Psoas muscle (tissue), 8 donors: Measurements from ENCODE around the gene SIM2. TPM values are rescaled to one million over a fixed set of nuclear protein-coding genes. Genes with fewer than 3 reads are reported as not detected.
"Not testable (repeated sequence)": the region's sequence is repeated elsewhere in the genome, so short reads cannot be mapped to it uniquely, and the experiment has no call there.

Source experiments
- ATAC-seq, 4 donors: fragments of 200-7000 bp; cut with Tn5 transposase; one replicate each; pipeline ENCODE4 v1.9.1; 2020; ENCODE audit warnings: moderate library complexity in 3 of 4, mild to moderate bottlenecking in 2 of 4
- DNase-seq, 2 donors: peaks; one replicate each; pipeline ENCODE4 v3.0.0-alpha.2; 2020
- H3K27ac ChIP-seq: fragments of 200-600 bp; one replicate; pipeline ENCODE4 v1.8.0; 2022
- H3K27me3 ChIP-seq, 3 donors: fragments of 200-600 bp in 1 of 3; one replicate each; pipeline versions ENCODE4 v1.6.1 to v1.8.0; 2013 to 2022; ENCODE audit warnings: low read length in 2 of 3, mild to moderate bottlenecking in 2 of 3, moderate library complexity in 1 of 3; ENCODE audit not compliant: insufficient read depth in 3 of 3
- H3K36me3 ChIP-seq, 2 donors: fragments of 200-600 bp in 1 of 2; one replicate each; pipeline versions ENCODE4 v1.6.1 to v1.8.0; 2013 to 2022; ENCODE audit warnings: low read depth in 1 of 2, mild to moderate bottlenecking in 1 of 2, moderate library complexity in 1 of 2; ENCODE audit not compliant: insufficient read depth in 1 of 2
- H3K4me1 ChIP-seq: fragments of 200-600 bp; one replicate; pipeline ENCODE4 v1.8.0; 2022
- H3K4me3 ChIP-seq: fragments of 200-600 bp; one replicate; pipeline ENCODE4 v1.8.0; 2022; ENCODE audit warnings: mild to moderate bottlenecking
- H3K9me3 ChIP-seq: fragments of 200-600 bp; one replicate; pipeline ENCODE4 v1.8.0; 2022
- CTCF ChIP-seq: fragments of 200-600 bp; IDR thresholded peaks from one replicate; pipeline ENCODE4 v1.8.0; 2022; ENCODE audit warnings: antibody characterized with exemption
- WGBS, 3 donors: extraction: QIAGEN DNeasy Blood & Tissue Kit; methylation state at CpG; one replicate each; pipeline versions ENCODE4 v1.1.6 to v1.1.7; 2013; 5-methylcytosine and 5-hydroxymethylcytosine counted together
- intact Hi-C, 2 donors: fragments of 100-400 bp; cut with DNase I; formaldehyde crosslinking; loops; one replicate each; pipeline versions ENCODE4 v1.11.0 to v1.14.2; 2022
- long read RNA-seq, 2 donors: library from polyadenylated mRNA; unstranded; transcript quantifications; one replicate each; pipeline ENCODE4 v2.0.0, GENCODE V29; 2021
- polyA plus RNA-seq, 3 donors: library from polyadenylated mRNA; stranded (reverse); fragments of 200-250 nt; gene quantifications; one replicate each; pipeline ENCODE4 v1.2.3, GENCODE V29; 2013
- total RNA-seq, 4 donors: library from RNA; stranded (reverse); fragmentation: NEBNext Ultra II Directional in 2 of 4; extraction: Animal tissue kit (Norgen Biotek cat#: 25700) in 2 of 4; gene quantifications; one replicate each; pipeline versions ENCODE4 v1.2.1 to v1.2.4, GENCODE V29; 2021 to 2023
- donor health status: healthy with polysubstance abuse.
- donor health status: DM: no; HTN: no; CAD: no; lungs with moderate emphysema.
- donor health status: Bipolar disorder and iron deficiency.
- donor health status: healthy.
- donor health status: DM: yes; HTN: yes; CAD: no.
- donor health status: DM: no; HTN: no; CAD: no.
- donor health status: DM: no; HTN: no; CAD: no.
- donor health status: DM: yes; HTN: yes; CAD: no.

SIM2 gene
- total RNA-seq = 1 to 10 TPM in 2 of 4 donors, under 1 TPM in 2; 0.08 to 3.0 (median 0.77) TPM
- polyA plus RNA-seq = under 1 TPM; 0.06 to 0.14 (median 0.13) TPM
- long read RNA-seq, donor 1, partial matches to known transcripts = 1 of 1 reads
- long read RNA-seq, donor 1, other reads (novel, unspliced or antisense) = 0 of 1 reads
- long read RNA-seq, donor 2, partial matches to known transcripts = 2 of 2 reads
- long read RNA-seq, donor 2, other reads (novel, unspliced or antisense) = 0 of 2 reads

- ATAC-seq = peak; percentile 42 to 75 (median 61)
- Histone ChIP-seq H3K4me3 (peak within 1 kb of the TSS; percentile 72), H3K9me3 (no peaks in the 10 kb centered on the region), H3K36me3 (no peaks in the 10 kb centered on the region), H3K27me3 (peaks cover 3 to 100% (median 84%) of the 10 kb centered on the region in 3 donors), H3K27ac (no peak within 1 kb of the TSS), H3K4me1 (peaks cover 47% of the 10 kb centered on the region)
- intact Hi-C loops = loop anchor here in 1 of 2 donors (10.0 kb wide), 1 partner anchor 274 kb away; no protein-coding TSS in a partner anchor
- TF ChIP-seq CTCF = no peak
- WGBS, 3 donors = 0 to 1% (median 1%) methylated on average over 33 to 69 of the region's 70 CpGs
- DNase-seq = no peak
Measured at GRCh38 chr21:36698981-36699545, at the start of gene SIM2. TSS of gene SIM2 (plus strand) at chr21:36699115. CDS start at chr21:36699747, 632 bp downstream.

GRCh38 chr21:36654324-36654723 is 44.6 kb upstream of the SIM2 start:
- TF ChIP-seq CTCF = no peak
- 38 to 48% (median 44%) methylated on average over 17 of the region's 17 CpGs for WGBS, 3 donors
- ATAC-seq = no peak
- Histone ChIP-seq H3K27me3 (peaks cover 0 to 32% (median 5%) of the 10 kb centered on the region in 3 donors), H3K9me3 (no peaks in the 10 kb centered on the region), H3K36me3 (no peaks in the 10 kb centered on the region), H3K27ac (no peak overlapping the region), H3K4me1 (no peaks in the 10 kb centered on the region), H3K4me3 (no peak overlapping the region)
- intact Hi-C loops = no loop called here
- no peak for DNase-seq

- no peaks in the 10 kb centered on the region for H3K36me3 ChIP-seq
- DNase-seq (no peak), ATAC-seq (no peak)
- peaks cover 0 to 32% (median 7%) of the 10 kb centered on the region in 3 donors for H3K27me3 ChIP-seq
- no peak overlapping the region for H3K27ac ChIP-seq
- intact Hi-C loops = no loop called here
- no peak for TF ChIP-seq CTCF
- WGBS, 3 donors = 82 to 87% (median 86%) methylated on average over 10 of the region's 10 CpGs
- no peaks in the 10 kb centered on the region for H3K9me3 ChIP-seq
- no peak overlapping the region for H3K4me3 ChIP-seq
- H3K4me1 ChIP-seq = no peaks in the 10 kb centered on the region
Measured at GRCh38 chr21:36654796-36655325, 44.1 kb upstream of the SIM2 start.

- Histone ChIP-seq H3K27ac (no peak overlapping the region), H3K4me3 (no peak overlapping the region), H3K9me3 (no peaks in the 10 kb centered on the region), H3K4me1 (no peaks in the 10 kb centered on the region), H3K36me3 (no peaks in the 10 kb centered on the region), H3K27me3 (peaks cover 0 to 36% (median 7%) of the 10 kb centered on the region in 3 donors)
- no peak for TF ChIP-seq CTCF
- ATAC-seq = no peak
- DNase-seq = no peak
- WGBS, 3 donors = 82 to 86% (median 82%) methylated on average over 6 of the region's 6 CpGs
- intact Hi-C loops = no loop called here
Measured at GRCh38 chr21:36656138-36656537, 42.8 kb upstream of the SIM2 start.

GRCh38 chr21:36657290-36657689 is 41.6 kb upstream of the SIM2 start:
- H3K4me3 ChIP-seq, H3K4me1 ChIP-seq, DNase-seq, H3K36me3 ChIP-seq, intact Hi-C loops, ATAC-seq, H3K27ac ChIP-seq, H3K9me3 ChIP-seq: not testable (repeated sequence)
- WGBS, 3 donors = 56 to 73% (median 70%) methylated on average over 1 of the region's 1 CpG
- H3K27me3 ChIP-seq = peaks cover 0 to 40% (median 4%) of the 10 kb centered on the region in 3 donors
